ENCODE data around the gene TSR2.

TSR2 gene

GRCh38 chrX:54435121-54435520, 5.1 kb upstream of the TSR2 start:
- no peaks in the 10 kb centered on the region for H3K9me3 ChIP-seq (ENCODE audit: insufficient read depth, low read length)
- H3K9ac ChIP-seq (ENCODE audit: low read length), result no peak overlapping the region
- peaks cover 5% of the 10 kb centered on the region for H3K79me2 ChIP-seq (ENCODE audit: low read length)
- no peak overlapping the region for H3K27ac ChIP-seq (ENCODE audit: low read length)
- H3K4me1 ChIP-seq (ENCODE audit: low read length), result peaks cover 12% of the 10 kb centered on the region
- H2AFZ ChIP-seq (ENCODE audit: low read depth, low read length), result no peak overlapping the region
- H4K20me1 ChIP-seq (ENCODE audit: insufficient read depth, low read length), result no peaks in the 10 kb centered on the region
- TF ChIP-seq CTCF (IDR thresholded peaks at IDR 0.05; ENCODE audit: low read depth, low read length), result no peak
- no peak for TF ChIP-seq EZH2phosphoT487 (IDR thresholded peaks at IDR 0.05; ENCODE audit: low read depth)
- no peak overlapping the region for H3K4me3 ChIP-seq (ENCODE audit: low read length)
- no peak overlapping the region for H3K4me2 ChIP-seq (ENCODE audit: low read length)
- H3K27me3 ChIP-seq (ENCODE audit: low read depth, low read length), result no peaks in the 10 kb centered on the region
- H3K36me3 ChIP-seq (replicated peaks; ENCODE audit: low read depth, low read length), result no peaks in the 10 kb centered on the region

GRCh38 chrX:54442790-54443189, 2.6 kb downstream of the TSR2 start:
- Histone ChIP-seq H3K9ac (ENCODE audit: low read length) (no peak overlapping the region), H3K27me3 (ENCODE audit: low read depth, low read length) (no peaks in the 10 kb centered on the region), H4K20me1 (ENCODE audit: insufficient read depth, low read length) (peaks cover 9% of the 10 kb centered on the region; the same call in 1 of the 2 replicates), H3K79me2 (ENCODE audit: low read length) (peaks cover 47% of the 10 kb centered on the region), H3K4me2 (ENCODE audit: low read length) (no peak overlapping the region), H2AFZ (ENCODE audit: low read depth, low read length) (no peak overlapping the region), H3K4me3 (ENCODE audit: low read length) (no peak overlapping the region), H3K4me1 (ENCODE audit: low read length) (peaks cover 17% of the 10 kb centered on the region), H3K36me3 (replicated peaks; ENCODE audit: low read depth, low read length) (peaks cover 3% of the 10 kb centered on the region), H3K9me3 (ENCODE audit: insufficient read depth, low read length) (no peaks in the 10 kb centered on the region), H3K27ac (ENCODE audit: low read length) (no peak overlapping the region)
- TF ChIP-seq CTCF (IDR thresholded peaks at IDR 0.05; ENCODE audit: low read depth, low read length), result no peak

GRCh38 chrX:54444752-54445151, 4.5 kb downstream of the TSR2 start:
- peaks cover 3% of the 10 kb centered on the region for H3K36me3 ChIP-seq (replicated peaks; ENCODE audit: low read depth, low read length)

GRCh38 chrX:54446084-54446483, 5.9 kb downstream of the TSR2 start:
- H3K27me3 ChIP-seq (ENCODE audit: low read depth, low read length), result no peaks in the 10 kb centered on the region
- H2AFZ ChIP-seq (ENCODE audit: low read depth, low read length), result no peak overlapping the region
- H3K27ac ChIP-seq (ENCODE audit: low read length), result no peak overlapping the region
- H3K4me1 ChIP-seq (ENCODE audit: low read length), result peaks cover 11% of the 10 kb centered on the region
- TF ChIP-seq CTCF (IDR thresholded peaks at IDR 0.05; ENCODE audit: low read depth, low read length) (no peak), EZH2phosphoT487 (IDR thresholded peaks at IDR 0.05; ENCODE audit: low read depth) (no peak)
- H3K79me2 ChIP-seq (ENCODE audit: low read length), result peaks cover 32% of the 10 kb centered on the region
- no peak overlapping the region for H3K4me2 ChIP-seq (ENCODE audit: low read length)
- H3K4me3 ChIP-seq (ENCODE audit: low read length), result no peak overlapping the region
- H3K9ac ChIP-seq (ENCODE audit: low read length), result no peak overlapping the region
- peaks cover 3% of the 10 kb centered on the region for H3K36me3 ChIP-seq (replicated peaks; ENCODE audit: low read depth, low read length)
- no peaks in the 10 kb centered on the region for H3K9me3 ChIP-seq (ENCODE audit: insufficient read depth, low read length)
- peaks cover 8% of the 10 kb centered on the region; the same call in 1 of the 2 replicates for H4K20me1 ChIP-seq (ENCODE audit: insufficient read depth, low read length)

More at GRCh38 chrX:54444752-54445151, 4.5 kb downstream of the TSR2 start:
- Histone ChIP-seq H3K79me2 (ENCODE audit: low read length) (peaks cover 46% of the 10 kb centered on the region), H4K20me1 (ENCODE audit: insufficient read depth, low read length) (peaks cover 9% of the 10 kb centered on the region; the same call in 1 of the 2 replicates), H3K27me3 (ENCODE audit: low read depth, low read length) (no peaks in the 10 kb centered on the region), H3K9me3 (ENCODE audit: insufficient read depth, low read length) (no peaks in the 10 kb centered on the region), H3K9ac (ENCODE audit: low read length) (no peak overlapping the region), H3K4me1 (ENCODE audit: low read length) (peaks cover 12% of the 10 kb centered on the region), H3K27ac (ENCODE audit: low read length) (no peak overlapping the region), H3K4me2 (ENCODE audit: low read length) (no peak overlapping the region), H3K4me3 (ENCODE audit: low read length) (no peak overlapping the region), H2AFZ (ENCODE audit: low read depth, low read length) (no peak overlapping the region)
- TF ChIP-seq CTCF (IDR thresholded peaks at IDR 0.05; ENCODE audit: low read depth, low read length), result no peak

Data from OCI-LY3 (cell line).